Esophagus (tissue), 2 donors: ENCODE results near the gene SLC24A4. TPM values are rescaled to one million over a fixed set of nuclear protein-coding genes. Genes with fewer than 3 reads are reported as not detected.
"Not testable (repeated sequence)": the region's sequence is repeated elsewhere in the genome, so short reads cannot be mapped to it uniquely, and the experiment has no call there.

Experiments used
- H3K27ac ChIP-seq, 2 donors: one replicate each; pipeline ENCODE4 v1.5.1; 2013; ENCODE audit warnings: low read depth in 2 of 2, mild to moderate bottlenecking in 2 of 2, inconsistent platforms in 1 of 2, low read length in 1 of 2, moderate library complexity in 1 of 2
- H3K27me3 ChIP-seq, 2 donors: one replicate each; pipeline ENCODE4 v1.6.1; 2013; ENCODE audit warnings: low read length in 2 of 2, control low read depth in 1 of 2, mild to moderate bottlenecking in 1 of 2; ENCODE audit not compliant: insufficient read depth in 2 of 2, control insufficient read depth in 1 of 2
- H3K36me3 ChIP-seq, 2 donors: one replicate each; pipeline ENCODE4 v1.6.1; 2013; ENCODE audit warnings: low read length in 1 of 2; ENCODE audit not compliant: control insufficient read depth in 2 of 2, insufficient read depth in 2 of 2
- H3K4me1 ChIP-seq, 2 donors: one replicate each; pipeline ENCODE4 v1.6.1; 2013; ENCODE audit warnings: low read length in 1 of 2; ENCODE audit not compliant: control insufficient read depth in 2 of 2, insufficient read depth in 2 of 2
- H3K4me3 ChIP-seq, 2 donors: one replicate each; pipeline ENCODE4 v1.5.1; 2013; ENCODE audit warnings: low read length in 2 of 2, mild to moderate bottlenecking in 2 of 2, low read depth in 1 of 2, moderate library complexity in 1 of 2
- H3K9me3 ChIP-seq, 2 donors: one replicate each; pipeline ENCODE4 v1.6.1; 2013; ENCODE audit warnings: mild to moderate bottlenecking in 2 of 2, low read depth in 1 of 2, low read length in 1 of 2, moderate library complexity in 1 of 2; ENCODE audit not compliant: control insufficient read depth in 2 of 2, insufficient read depth in 1 of 2
- WGBS, 2 donors: extraction: QIAGEN DNeasy Blood & Tissue Kit; methylation state at CpG; one replicate each; pipeline ENCODE4 v1.1.7; 2013; 5-methylcytosine and 5-hydroxymethylcytosine counted together
- polyA plus RNA-seq, 2 donors: library from polyadenylated mRNA; stranded (reverse); fragments of 200-250 nt; gene quantifications; one replicate each; pipeline ENCODE4 v1.2.3, GENCODE V29; 2013
- donor health status: healthy with polysubstance abuse.
- donor health status: Bipolar disorder and iron deficiency.

Gene SLC24A4
- polyA plus RNA-seq, 2 donors, result 0.04 TPM

DNA sequence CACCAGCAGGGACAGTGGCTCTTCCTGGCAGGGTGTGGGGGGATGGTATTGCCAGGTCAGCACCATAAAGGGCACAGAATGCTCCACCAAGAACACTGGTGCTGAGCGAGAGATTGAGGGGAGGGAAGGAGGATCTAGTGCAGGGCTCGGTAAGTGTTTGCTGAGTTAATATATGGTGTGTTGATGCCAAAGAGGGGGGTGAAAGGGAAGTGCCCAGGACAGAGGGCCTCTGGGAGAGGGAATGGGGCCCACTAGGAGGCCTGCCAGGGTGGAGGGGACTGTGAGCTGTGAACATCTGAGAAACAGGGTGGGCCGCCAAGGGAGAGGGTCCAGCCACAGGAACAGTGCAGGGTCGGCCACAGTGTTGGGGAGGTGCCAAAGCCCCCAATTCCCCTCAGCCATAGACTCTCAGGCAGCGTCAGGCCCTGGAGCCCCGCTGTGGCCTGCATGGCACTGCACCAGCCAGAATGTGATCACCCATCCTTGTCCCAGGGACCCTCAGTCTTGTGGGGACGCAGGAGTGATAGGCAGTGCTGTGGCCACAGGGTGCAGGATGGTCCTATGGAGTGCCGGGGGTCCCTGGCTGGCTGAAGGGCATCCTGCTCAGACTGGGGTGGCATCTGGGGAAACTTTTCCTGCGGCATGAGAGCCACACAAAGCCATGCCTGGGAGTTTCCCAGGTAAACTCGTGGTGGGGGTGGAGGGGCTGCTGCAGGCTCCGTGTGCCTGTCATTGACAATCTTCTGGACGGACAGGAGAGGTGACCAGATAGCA is 202.5 kb downstream of the SLC24A4 start:
- Histone ChIP-seq H3K27ac (no peak overlapping the region), H3K27me3 (no peaks in the 10 kb centered on the region), H3K4me3 (no peak overlapping the region), H3K9me3 (no peaks in the 10 kb centered on the region), H3K36me3 (no peaks in the 10 kb centered on the region), H3K4me1 (peaks cover 5 to 15% of the 10 kb centered on the region in 2 donors)
- WGBS, 2 donors, result 85 to 86% methylated on average over 12 of the region's 12 CpGs

DNA sequence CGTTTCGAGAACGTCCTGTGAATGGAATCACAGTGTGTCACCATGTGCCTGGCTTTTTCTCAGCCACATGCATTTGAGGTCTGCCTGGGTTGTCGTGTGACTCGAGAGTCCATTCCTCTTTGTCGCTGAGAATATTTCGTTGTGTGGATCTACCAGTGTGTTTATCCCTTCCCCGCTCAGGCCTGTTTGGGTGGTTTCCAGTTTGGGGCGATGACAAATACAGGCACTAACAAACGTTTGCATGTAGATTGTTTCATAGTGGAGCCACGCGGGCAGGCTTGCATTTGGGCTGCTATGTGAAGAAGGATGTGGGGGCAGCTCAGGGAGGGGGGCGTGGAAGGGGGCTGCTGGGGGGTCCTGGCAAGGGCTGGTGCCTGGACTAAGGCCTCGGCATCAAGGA is 204.8 kb downstream of the SLC24A4 start:
- H3K4me3 ChIP-seq, result no peak overlapping the region
- no peaks in the 10 kb centered on the region for H3K27me3 ChIP-seq
- no peak overlapping the region for H3K27ac ChIP-seq
- no peaks in the 10 kb centered on the region for H3K36me3 ChIP-seq
- WGBS, 2 donors, result 68 to 71% methylated on average over 14 of the region's 14 CpGs
- H3K4me1 ChIP-seq, result peaks cover 5 to 19% of the 10 kb centered on the region in 2 donors
- no peaks in the 10 kb centered on the region for H3K9me3 ChIP-seq

DNA sequence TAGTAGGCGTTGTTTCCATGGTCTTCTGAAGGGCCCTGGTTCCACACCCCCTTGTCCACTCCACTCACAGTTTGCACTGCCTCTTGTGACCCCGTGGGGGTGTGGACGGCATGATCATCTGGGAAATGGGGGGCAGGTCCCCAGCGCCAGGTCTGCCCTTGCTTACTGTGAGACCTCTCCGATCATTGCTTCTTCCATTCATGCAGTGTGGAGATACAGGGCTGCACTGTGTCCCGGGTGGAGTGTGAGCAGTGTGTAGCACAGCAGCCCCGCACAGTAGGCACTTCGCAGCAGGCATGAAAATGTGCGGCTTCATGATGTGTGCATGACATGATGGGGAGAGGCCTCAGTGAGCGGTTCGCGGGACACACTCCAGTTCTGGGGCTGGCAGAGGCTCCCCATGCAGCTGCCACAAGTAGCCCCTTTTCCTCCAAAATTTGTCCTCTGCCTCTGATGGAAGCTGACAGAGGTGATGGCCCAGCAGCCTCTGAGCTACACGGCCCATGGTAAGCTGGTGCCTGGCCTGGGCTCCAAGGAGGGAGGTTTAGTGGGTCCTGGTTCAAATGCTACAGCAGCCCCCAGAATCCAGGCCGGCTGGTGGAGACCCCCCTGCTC is 205.6 kb downstream of the SLC24A4 start:
- 92 to 94% methylated on average over 14 of the region's 14 CpGs for WGBS, 2 donors
- no peak overlapping the region for H3K4me3 ChIP-seq
- H3K27ac ChIP-seq, result no peak overlapping the region
- H3K27me3 ChIP-seq, result no peaks in the 10 kb centered on the region
- H3K9me3 ChIP-seq, result no peaks in the 10 kb centered on the region
- peaks cover 7 to 19% of the 10 kb centered on the region in 2 donors for H3K4me1 ChIP-seq
- H3K36me3 ChIP-seq, result no peaks in the 10 kb centered on the region

DNA sequence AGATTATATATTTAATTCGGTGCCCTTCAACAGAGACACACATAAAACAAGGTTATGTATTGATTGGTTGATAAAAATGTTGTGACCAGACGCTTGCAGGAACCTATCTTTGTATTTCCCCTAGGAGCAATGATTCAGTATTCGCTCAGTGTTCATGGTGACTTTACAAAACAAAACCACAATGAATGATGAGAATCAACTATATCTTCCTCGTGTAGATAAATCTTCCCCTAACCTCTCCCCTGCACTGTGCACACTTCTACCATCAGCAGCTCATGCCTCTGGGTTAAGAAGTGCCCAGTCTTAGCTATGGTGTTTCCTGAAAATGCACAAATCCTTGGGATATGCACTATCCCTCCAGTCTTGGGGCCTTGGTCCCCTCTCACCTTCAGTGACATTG is 206.9 kb downstream of the SLC24A4 start:
- 69 to 74% methylated on average over 4 of the region's 4 CpGs for WGBS, 2 donors
- H3K9me3 ChIP-seq, result no peaks in the 10 kb centered on the region
- no peak overlapping the region for H3K4me3 ChIP-seq
- H3K4me1 ChIP-seq, result peaks cover 7 to 15% of the 10 kb centered on the region in 2 donors
- H3K27ac ChIP-seq, result no peak overlapping the region
- H3K27me3 ChIP-seq, result no peaks in the 10 kb centered on the region
- no peaks in the 10 kb centered on the region for H3K36me3 ChIP-seq

DNA sequence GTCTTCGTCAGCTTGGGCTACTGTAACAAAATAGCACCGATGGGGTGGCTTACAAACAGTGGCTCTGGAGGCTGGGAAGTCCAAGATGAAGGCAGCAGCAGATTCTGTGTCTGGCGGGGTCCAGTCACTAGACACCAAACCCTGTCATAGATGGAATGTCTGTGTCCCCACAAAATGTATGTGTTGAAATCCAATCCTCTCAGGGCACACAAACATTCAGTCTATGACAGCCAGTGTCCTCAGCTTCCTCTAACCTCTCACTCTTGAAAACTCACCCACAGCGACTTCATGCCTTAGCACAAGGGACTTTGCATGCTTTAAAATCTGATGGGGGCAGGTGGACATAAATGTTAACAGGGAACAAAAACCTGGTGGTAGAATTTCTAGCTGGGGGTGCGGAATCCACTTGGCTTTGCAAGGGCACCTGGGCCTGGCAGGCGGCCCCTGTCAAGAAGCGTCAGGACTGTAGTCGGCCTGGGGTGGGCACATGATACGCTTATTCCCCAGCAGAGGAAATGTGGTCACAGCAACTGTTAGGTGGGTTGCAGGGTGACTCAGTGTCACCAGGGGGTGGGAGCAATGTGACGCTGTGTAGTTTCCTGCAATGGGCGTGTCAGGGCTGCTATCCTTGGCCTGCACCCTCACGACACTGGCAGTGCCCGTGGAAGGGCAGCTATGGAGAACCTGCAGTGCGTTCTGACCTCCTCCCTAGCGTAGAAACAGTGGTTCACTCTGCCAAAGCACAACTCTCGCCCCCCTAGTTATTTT is 208.3 kb downstream of the SLC24A4 start:
- no peak overlapping the region for H3K27ac ChIP-seq
- H3K4me1 ChIP-seq, result peaks cover 8 to 11% of the 10 kb centered on the region in 2 donors
- WGBS, 2 donors, result 77 to 78% methylated on average over 15 to 16 of the region's 16 CpGs
- no peaks in the 10 kb centered on the region for H3K9me3 ChIP-seq
- no peaks in the 10 kb centered on the region for H3K36me3 ChIP-seq
- H3K27me3 ChIP-seq, result no peaks in the 10 kb centered on the region
- H3K4me3 ChIP-seq, result no peak overlapping the region

DNA sequence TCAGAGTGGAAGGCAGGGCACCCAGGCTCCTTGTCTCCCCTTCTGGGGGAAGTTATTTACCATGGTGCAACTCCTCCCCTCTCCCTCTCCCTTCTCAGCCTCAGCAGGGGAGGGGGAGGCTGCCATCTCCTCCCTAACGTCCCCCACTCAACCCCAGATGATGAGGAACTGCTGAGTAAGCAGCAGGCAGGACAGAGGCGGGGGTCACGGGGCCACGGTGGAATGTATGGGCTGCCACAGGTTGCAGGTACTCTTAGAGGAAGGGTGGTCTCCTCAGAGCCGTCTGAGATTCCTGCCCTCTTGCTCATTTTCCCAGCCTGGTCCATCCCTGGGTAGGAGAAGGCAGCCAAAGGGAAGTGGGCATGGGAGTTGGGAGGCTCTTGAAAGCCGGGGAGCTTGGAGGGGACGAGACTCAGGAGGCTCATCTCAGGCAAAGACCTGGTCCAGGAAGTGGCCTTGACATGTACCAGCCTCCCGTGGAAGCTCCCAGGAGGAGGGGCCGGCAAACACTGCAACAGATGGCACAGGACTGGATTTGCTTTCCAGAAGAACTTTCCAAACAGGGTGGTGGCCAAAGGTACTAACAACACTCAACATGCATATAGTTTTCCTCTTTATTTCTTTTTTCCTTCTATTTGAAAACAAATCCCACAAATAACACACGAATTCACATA is 209.7 kb downstream of the SLC24A4 start:
- Histone ChIP-seq H3K9me3 (no peaks in the 10 kb centered on the region), H3K27ac (peak overlapping the region in 1 of 2 donors; percentile 21), H3K27me3 (no peaks in the 10 kb centered on the region), H3K4me3 (no peak overlapping the region), H3K36me3 (no peaks in the 10 kb centered on the region), H3K4me1 (peaks cover 8 to 9% of the 10 kb centered on the region in 2 donors)
- WGBS, 2 donors, result 57 to 58% methylated on average over 10 of the region's 10 CpGs

DNA sequence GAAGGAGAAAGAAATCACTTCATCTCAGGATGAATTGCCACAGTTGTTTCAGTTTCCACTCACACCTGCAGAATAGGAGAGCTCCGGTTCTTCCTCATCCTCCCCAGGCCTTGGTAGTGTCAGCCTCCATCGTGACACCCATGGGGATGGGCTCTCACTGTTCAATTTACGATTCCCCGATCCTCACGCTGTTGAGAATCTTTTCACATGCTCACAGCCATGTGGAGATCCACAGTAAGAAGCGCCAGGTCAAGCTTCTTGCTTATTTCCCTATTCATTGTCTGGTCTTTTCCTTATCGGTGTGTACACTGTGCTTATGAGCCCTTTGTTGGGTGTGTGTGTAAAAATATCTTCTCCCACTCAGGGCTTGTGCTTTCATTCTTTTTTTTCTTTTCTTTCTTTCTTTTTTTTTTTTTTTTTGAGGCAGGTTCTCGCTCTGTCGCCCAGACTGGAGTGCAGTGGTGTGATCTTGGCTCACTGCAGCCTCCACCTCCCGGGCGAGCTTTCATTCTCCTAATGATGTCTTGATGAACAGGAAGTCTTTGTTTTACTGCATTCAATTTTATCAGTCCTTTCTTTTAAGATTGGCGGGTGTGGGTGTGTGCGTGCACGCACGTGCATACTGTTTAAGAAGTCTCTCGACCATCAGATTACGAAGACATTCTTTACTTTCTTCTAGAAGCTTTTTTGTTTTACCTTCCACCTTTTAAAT is 212.1 kb downstream of the SLC24A4 start:
- WGBS, 2 donors, result 46 to 48% methylated on average over 17 of the region's 17 CpGs
- Histone ChIP-seq H3K4me1 (peaks cover 8 to 12% of the 10 kb centered on the region in 2 donors), H3K27me3 (no peaks in the 10 kb centered on the region), H3K36me3 (no peaks in the 10 kb centered on the region), H3K4me3 (no peak overlapping the region), H3K9me3 (no peaks in the 10 kb centered on the region), H3K27ac (no peak overlapping the region)

DNA sequence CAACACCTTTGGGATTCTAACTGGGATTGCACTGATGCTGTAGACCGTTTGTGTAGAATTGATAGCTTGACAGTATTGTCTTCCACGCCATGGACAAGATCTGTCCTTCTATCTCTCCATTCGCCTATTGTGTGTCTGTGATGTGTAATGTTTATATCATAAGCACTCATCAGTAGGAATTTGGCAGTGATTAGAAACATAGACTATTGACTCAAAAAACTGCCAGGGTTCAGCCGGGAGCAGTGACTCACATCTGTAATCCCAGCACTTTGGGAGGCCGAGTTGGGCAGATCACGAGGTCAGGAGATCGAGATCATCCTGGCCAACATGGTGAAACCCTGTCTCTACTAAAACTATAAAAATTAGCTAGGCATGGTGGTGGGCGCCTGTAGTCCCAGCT is 213.3 kb downstream of the SLC24A4 start:
- H3K27me3 ChIP-seq, H3K4me3 ChIP-seq, H3K27ac ChIP-seq, H3K9me3 ChIP-seq, H3K36me3 ChIP-seq: not testable (repeated sequence)
- peaks cover 8 to 14% of the 10 kb centered on the region in 2 donors for H3K4me1 ChIP-seq
- WGBS, 2 donors, result 44 to 56% methylated on average over 8 of the region's 8 CpGs
